ENCODE measurements around the gene SYNDIG1L. TPM values are rescaled to one million over a fixed set of nuclear protein-coding genes. Genes with fewer than 3 reads are reported as not detected.

SYNDIG1L gene
- total and polyA plus RNA-seq, 8 donors: not detected

DNA sequence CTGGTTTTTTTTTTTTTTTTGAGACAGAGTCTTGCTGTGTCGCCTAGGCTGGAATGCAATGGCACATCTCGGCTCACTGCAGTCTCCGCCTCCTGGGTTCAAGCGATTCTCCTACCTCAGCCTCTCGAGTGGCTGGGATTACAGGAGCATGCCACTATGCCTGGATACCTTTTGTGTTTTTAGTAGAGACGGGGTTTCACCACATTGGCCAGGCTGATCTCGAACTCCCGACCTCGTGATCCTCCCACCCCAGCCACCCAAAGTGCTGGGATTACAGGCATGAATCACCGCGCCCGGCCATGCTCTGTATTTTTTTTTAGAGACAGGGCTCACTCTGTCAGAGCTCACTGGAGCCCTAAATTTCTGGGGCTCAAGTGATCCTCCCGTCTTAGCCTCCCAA lies 45.2 kb downstream of the SYNDIG1L start:
- TF ChIP-seq, protein P1, sequence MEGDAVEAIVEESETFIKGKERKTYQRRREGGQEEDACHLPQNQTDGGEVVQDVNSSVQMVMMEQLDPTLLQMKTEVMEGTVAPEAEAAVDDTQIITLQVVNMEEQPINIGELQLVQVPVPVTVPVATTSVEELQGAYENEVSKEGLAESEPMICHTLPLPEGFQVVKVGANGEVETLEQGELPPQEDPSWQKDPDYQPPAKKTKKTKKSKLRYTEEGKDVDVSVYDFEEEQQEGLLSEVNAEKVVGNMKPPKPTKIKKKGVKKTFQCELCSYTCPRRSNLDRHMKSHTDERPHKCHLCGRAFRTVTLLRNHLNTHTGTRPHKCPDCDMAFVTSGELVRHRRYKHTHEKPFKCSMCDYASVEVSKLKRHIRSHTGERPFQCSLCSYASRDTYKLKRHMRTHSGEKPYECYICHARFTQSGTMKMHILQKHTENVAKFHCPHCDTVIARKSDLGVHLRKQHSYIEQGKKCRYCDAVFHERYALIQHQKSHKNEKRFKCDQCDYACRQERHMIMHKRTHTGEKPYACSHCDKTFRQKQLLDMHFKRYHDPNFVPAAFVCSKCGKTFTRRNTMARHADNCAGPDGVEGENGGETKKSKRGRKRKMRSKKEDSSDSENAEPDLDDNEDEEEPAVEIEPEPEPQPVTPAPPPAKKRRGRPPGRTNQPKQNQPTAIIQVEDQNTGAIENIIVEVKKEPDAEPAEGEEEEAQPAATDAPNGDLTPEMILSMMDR (IDR thresholded peaks at IDR 0.05): no peak
- TF ChIP-seq EP300 (IDR thresholded peaks at IDR 0.05) (no peak), POLR2AphosphoS5 (IDR thresholded peaks at IDR 0.05) (no peak), POLR2A (IDR thresholded peaks at IDR 0.05) (no peak)
- intact Hi-C loops (cut with DNase I; ENCODE audit: low total_unique reads): no loop called here
- no peak overlapping the region for H3K4me3 ChIP-seq
- H3K27ac ChIP-seq: no peak overlapping the region
- no peaks in the 10 kb centered on the region for H3K4me1 ChIP-seq
- DNase-seq: no peak
- H3K27me3 ChIP-seq: no peaks in the 10 kb centered on the region
- no peaks in the 10 kb centered on the region for H3K9me3 ChIP-seq
- no peaks in the 10 kb centered on the region for H3K36me3 ChIP-seq
- WGBS, 5 donors: 80 to 90% (median 88%) methylated on average over 13 of the region's 13 CpGs

DNA sequence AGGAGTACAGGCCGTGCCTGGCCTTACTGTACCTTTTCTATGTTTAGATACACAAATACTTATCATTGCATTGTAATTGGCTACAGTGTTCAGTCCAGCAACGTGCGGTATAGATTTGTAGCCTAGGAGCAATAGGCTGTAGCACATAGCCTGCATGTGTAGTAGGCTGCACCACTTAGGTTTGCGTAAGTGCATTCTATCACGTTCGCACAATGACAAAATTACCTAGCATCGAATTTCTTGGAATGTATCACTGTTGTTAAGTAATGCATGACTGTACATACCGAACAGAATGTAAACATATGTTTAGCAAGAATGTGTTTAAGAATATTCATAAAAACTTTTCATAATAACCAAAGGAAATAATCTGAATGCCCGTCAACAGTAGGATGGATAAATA lies 45.8 kb downstream of the SYNDIG1L start:
- H3K4me3 ChIP-seq: no peak overlapping the region
- H3K36me3 ChIP-seq: no peaks in the 10 kb centered on the region
- H3K9me3 ChIP-seq: no peaks in the 10 kb centered on the region
- no peaks in the 10 kb centered on the region for H3K4me1 ChIP-seq
- intact Hi-C loops (cut with DNase I; ENCODE audit: low total_unique reads): no loop called here
- H3K27me3 ChIP-seq: no peaks in the 10 kb centered on the region
- TF ChIP-seq, protein P1 (IDR thresholded peaks at IDR 0.05): no peak
- no peak for TF ChIP-seq POLR2AphosphoS5 (IDR thresholded peaks at IDR 0.05)
- no peak for TF ChIP-seq EP300 (IDR thresholded peaks at IDR 0.05)
- TF ChIP-seq POLR2A (IDR thresholded peaks at IDR 0.05): no peak
- H3K27ac ChIP-seq: no peak overlapping the region
- 77 to 86% (median 83%) methylated on average over 9 of the region's 9 CpGs for WGBS, 5 donors
- no peak for DNase-seq

- TF ChIP-seq EP300 (IDR thresholded peaks at IDR 0.05): no peak
- no peak for TF ChIP-seq POLR2A (IDR thresholded peaks at IDR 0.05)
- no peak for TF ChIP-seq POLR2AphosphoS5 (IDR thresholded peaks at IDR 0.05)
- TF ChIP-seq, protein P1 (IDR thresholded peaks at IDR 0.05): no peak
- 90 to 95% (median 94%) methylated on average over 30 to 38 of the region's 38 CpGs for WGBS, 5 donors
These were observed 47.9 kb downstream of the SYNDIG1L start for GRCh38 chr14:74377976-74378690.

GRCh38 chr14:74368441-74368840 lies 57.6 kb downstream of the SYNDIG1L start:
- DNase-seq: no peak
- peaks cover 0 to 21% (median 8%) of the 10 kb centered on the region in 3 donors for H3K27me3 ChIP-seq
- H3K9me3 ChIP-seq: no peaks in the 10 kb centered on the region
- H3K36me3 ChIP-seq: no peaks in the 10 kb centered on the region
- WGBS, 5 donors: 78 to 84% (median 80%) methylated on average over 8 of the region's 8 CpGs
- TF ChIP-seq POLR2AphosphoS5 (IDR thresholded peaks at IDR 0.05): no peak
- TF ChIP-seq EP300 (IDR thresholded peaks at IDR 0.05): no peak
- TF ChIP-seq POLR2A (IDR thresholded peaks at IDR 0.05): no peak
- TF ChIP-seq, protein P1 (IDR thresholded peaks at IDR 0.05): no peak
- no peaks in the 10 kb centered on the region for H3K4me1 ChIP-seq
- intact Hi-C loops (cut with DNase I; ENCODE audit: low total_unique reads): no loop called here
- no peak overlapping the region for H3K27ac ChIP-seq
- no peak overlapping the region for H3K4me3 ChIP-seq

More at GRCh38 chr14:74377976-74378690, 47.9 kb downstream of the SYNDIG1L start:
- no peak for DNase-seq
- H3K27ac ChIP-seq: no peak overlapping the region
- H3K9me3 ChIP-seq: no peaks in the 10 kb centered on the region
- H3K36me3 ChIP-seq: no peaks in the 10 kb centered on the region
- H3K27me3 ChIP-seq: no peaks in the 10 kb centered on the region
- intact Hi-C loops (cut with DNase I; ENCODE audit: low total_unique reads): no loop called here
- H3K4me1 ChIP-seq: no peaks in the 10 kb centered on the region
- H3K4me3 ChIP-seq: no peak overlapping the region

Data from stomach (tissue), 9 donors.